B cell (primary cell): ENCODE measurements around the gene NELFE.

Experiments
- CTCF ChIP-seq: fragments of 200-600 bp; IDR thresholded peaks from one replicate; pipeline ENCODE4 v1.8.0; 2022; ENCODE audit warnings: antibody characterized with exemption, mild to moderate bottlenecking
- EZH2 ChIP-seq: IDR thresholded peaks from 2 replicates; pipeline ENCODE4 v1.6.1; 2012; ENCODE audit warnings: borderline replicate concordance, low read depth, mild to moderate bottlenecking, moderate library complexity, low read length; ENCODE audit not compliant: insufficient read depth, poor library complexity, severe bottlenecking

GRCh38 chr6:31958412-31958740, 395 bp downstream of the NELFE start:
- TF ChIP-seq CTCF (no peak), EZH2 (no peak)
